Dermis blood vessel endothelial cell (primary cell): ENCODE measurements around the gene RAD23A. TPM values are rescaled to one million over a fixed set of nuclear protein-coding genes. Genes with fewer than 3 reads are reported as not detected.

Experiments used
- DNase-seq: peaks from one replicate; pipeline ENCODE4 v3.0.0; 2010
- total RNA-seq: library from RNA; depleted of rRNA; stranded (reverse); fragments of >200 nt; gene quantifications from 2 replicates; pipeline ENCODE4 v1.2.3, GENCODE V29; 2014

The RAD23A gene
- total RNA-seq, 1 donor from 2014 or later = 52.9 TPM

DNA sequence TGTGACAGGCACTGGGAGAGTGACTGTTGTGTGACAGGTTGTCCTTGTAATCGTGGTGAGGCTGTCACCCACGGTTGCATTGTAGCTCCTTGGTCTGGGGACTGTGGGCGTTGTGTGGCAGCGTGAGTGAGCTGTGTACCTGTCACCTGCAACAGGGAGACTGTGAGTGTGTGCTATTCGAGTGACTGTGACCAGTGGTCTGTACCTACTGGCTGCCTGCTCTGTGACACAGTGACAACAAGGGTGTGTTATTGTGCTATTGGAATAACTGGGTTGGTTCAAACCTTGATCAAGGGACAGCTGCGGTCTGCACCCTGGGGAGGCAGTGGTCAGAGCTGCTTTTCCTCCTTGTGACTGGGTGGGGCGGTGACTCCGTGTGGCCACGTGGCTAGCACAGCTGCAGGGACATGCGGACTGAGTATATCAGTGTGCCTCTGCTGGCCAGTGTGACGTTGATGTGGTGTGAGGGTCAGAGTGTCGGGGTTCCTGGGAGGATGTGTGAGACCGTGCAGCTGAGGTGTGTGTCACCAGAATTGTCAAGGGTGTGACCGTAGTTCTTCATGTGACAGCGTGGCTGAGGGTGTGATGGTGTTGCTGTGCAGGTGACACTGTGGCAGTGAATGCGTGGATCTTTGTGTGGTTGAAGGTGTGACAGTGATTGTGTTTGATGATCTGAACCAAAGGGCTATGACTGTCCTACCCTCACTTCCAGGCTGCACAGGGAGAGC, 39.6 kb downstream of the RAD23A start:
- peak; percentile 28 for DNase-seq

DNA sequence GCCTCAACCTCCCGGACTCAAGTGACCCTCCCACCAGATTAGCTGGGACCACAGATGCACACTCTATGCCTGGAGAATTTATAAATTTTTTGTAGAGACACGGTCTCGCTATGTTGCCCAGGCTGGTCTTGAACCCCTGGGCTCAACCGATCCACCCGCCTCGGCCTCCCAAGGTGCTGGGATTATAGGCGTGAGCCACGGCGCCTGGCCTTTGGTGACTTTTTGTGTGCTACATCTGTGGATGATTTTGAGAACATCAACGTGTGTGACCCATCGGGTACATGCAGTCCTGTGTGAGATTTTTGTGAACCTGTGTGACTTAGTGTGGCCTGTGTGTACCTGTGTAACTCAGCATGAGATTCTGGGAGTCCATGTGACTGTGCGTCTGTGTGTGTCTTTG, 41.1 kb downstream of the RAD23A start:
- no peak for DNase-seq

DNA sequence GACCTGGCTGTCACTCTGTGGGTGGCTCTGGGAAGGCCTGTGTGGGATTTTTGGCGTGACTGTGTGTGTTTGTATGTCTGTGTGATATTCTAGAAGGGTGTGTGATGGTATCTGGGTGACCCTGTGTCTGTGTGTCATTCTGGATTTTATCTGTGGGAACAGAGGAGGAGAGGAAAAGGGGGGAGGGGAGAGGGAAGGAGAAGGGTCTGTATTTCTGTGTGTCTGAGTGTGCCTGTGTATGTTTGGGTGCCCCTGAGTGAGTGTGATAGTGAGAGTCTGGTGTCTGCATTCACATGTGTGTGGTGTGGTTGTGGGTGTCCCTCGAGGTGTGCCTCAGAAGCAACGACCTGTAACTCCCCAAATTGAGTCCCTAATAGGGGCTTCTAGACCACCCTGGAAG, 41.5 kb downstream of the RAD23A start:
- no peak for DNase-seq

DNA sequence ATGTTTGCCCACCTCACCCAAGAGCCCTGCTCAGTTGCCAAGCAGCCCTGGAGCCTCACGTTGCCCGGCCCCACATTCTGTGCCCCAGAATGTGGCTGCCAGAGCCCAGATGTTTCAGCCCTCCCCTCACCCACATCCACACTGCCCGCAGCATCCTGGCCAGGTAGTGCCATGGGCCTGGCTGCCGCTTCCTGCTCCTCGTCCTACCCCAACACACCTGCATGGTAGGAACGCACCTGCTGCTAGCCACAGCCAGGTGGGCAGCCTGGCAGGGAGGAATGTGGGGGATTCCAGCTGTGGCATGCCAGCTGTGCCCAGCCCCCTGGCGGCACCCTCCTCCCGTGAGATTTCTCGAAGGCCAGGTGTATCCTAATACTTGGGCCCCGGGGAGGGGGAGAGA, 42.1 kb downstream of the RAD23A start:
- DNase-seq = no peak

- DNase-seq = no peak
Measured at GRCh38 chr19:12990431-12990830, 44.8 kb downstream of the RAD23A start.

DNA sequence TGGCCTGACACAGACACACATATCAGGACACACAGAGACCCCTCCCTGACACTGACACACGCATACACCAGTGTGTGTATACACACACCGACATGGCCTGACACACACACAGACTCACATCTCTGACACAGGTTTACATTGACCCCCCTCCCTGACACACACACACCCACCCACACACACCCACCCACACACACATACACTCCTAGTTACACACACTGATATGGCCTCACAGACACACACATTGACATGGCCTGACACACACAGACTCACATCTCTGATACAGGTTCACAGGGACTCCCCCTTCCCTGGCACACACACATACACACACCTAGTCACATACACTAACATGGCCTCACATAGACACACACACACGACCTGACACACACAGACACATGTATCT, 45.2 kb downstream of the RAD23A start:
- no peak for DNase-seq

DNA sequence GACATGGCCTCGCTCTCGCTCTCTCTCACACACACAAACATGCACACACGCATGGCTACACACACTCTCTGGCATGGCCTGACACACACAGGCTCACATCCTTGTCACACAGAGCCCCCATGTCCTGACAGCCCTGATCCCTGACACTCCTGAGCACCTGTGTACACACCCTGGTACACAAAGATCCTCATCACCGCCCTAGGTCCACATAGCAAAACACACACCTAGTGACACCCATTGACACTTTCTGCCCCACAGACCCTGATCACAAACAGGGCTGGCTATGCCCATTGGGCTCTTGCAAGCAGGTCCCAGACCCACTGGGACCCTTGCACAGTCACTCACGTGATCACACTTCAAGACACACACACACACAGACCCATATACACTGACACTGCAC, 45.6 kb downstream of the RAD23A start:
- DNase-seq = no peak

- no peak for DNase-seq
Measured at GRCh38 chr19:12992729-12993128, 47.1 kb downstream of the RAD23A start.

DNA sequence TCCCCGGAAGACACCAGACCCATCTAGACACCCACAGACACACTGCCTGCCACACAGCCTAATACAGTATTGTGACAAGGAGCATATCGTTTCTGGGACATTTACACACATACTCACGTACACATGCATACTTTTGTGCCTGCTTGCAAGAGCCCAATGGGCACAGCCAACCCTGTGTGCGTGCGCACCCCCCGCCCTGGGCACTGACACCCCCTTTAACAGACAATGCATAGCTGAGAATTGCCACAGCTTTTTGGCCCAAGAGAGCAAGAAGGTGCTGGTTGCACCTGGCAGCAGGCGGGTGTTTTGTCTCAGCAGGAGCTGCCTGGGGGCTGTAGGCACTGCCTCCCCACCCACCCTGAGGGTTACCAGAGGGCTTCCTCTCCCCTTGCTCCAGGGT, 47.9 kb downstream of the RAD23A start:
- DNase-seq = no peak

DNA sequence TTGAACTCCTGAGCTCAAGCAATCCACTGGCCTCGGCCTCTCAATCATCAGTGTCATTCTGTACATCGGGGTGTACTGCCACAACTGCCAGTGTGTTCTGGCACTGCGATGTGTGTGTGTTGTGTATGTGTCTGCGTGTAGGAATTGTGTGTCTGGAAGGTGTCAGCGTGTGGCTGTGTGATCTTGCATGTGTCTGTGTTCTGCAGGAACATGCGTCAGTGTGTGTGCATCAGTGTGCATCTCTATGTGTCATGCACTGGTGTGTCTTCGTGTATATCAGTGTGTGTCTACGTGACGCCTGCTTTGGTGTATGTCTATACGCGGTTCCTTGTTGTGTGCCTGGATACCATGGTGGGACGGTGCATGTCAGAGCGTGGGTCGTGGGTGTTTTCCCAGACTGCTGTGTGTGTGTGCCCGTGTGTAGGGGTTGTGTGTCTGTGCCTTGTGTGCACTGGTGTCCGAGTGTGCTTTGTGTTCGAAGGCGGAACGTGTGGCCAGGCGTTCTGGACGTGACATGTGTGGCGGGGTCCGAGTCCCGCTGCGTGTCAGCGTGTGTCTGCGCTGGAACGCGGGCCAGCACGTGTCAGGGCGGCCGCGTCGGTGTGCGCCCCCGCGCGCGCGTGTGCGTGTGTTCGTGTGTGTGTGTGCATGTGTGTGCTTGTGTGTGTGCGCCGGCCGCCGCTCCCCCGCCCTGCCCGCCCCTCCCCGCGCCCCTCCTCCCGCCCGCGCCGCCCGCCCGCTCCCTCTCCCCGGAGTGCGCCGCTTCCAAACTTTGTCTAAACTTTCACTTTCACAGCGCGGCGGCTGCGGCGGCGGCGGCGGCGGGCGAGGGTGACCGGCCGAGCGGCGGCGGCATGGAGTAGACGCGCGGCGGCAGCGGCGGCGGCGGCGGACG, 49.3 kb downstream of the RAD23A start, which contains the start of gene NFIX:
TSS of gene NFIX (plus strand) at position 775 of the 895 bp plus-strand sequence. CDS start 363 bp downstream, outside the sequence.
- DNase-seq = peak; percentile 63

- peak; percentile 42 for DNase-seq
Measured at GRCh38 chr19:12995596-12996405, 50.1 kb downstream of the RAD23A start.

DNA sequence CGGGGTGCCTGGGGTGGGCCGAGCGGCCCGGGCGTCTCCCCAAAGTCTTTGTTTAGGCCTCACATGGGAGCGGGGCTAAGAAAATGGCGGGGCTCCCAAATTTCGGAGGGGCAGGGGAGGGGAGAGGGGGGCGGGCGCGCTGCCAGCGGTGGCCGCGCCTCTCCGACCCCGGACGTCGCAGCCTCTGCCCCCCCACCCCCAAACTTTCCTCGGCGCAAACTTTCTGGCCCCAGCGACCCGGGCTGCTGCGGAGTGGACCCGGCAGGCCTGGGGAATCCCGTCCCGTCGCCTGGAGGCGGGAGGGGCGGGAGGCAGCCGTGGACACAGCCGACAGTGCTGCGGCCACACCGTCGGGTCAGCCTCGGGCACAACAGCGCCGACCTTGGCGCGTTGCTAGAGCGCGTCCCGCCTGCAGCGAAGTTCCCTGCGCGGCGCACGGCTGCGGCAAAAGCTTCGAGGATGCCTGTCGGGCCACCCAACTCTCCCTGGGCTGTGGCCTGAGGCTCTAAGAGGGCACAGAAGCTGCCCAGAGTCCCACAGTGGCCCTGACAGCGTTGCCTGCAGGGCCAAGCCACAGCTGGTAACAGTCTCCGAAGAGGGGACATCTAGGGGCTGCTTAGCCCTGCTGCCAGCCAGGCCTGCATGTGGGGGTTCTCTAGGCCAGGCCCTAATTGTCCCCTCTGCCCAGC, 50.9 kb downstream of the RAD23A start:
- peak; percentile 43 for DNase-seq

DNA sequence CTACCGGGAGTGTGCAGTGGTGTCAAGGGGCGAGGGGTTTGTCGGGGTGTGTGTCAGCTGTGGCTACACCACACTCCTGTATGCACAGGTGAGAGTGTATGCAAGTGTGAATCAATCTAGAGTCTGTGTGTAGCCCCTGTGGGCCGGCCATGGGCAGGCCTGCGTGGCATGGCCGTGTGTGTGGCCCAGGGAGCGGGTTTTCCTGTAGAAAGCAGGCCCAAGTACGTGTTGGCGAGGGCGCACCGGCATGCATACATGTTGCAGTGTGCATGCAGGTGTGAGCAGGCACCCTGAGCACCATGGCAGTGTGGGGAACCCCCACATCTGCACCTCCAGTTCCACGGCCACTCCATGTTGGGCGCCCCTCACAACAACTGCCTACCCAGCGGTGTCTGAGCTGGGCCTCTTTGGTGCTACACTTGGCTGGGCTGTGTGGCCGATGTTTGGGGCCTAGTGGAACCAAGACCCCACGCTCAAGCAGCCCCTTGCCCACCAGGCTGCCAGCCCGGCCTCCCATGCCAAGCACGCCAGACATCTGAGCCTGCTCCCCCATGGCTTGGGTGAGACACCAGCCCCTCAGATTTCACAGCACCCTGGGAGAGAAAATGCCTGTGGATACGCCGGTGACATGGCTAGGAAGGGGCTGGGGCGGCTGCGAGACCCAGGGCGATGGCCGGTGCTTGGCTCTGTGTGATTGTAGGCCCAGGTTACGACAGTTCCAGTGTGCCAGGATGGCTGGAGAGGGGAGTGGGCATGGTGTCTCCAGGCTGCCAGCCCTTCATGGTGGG, 51.7 kb downstream of the RAD23A start:
- no peak for DNase-seq

- DNase-seq = no peak
Measured at GRCh38 chr19:12997967-12998940, 52.6 kb downstream of the RAD23A start.

DNA sequence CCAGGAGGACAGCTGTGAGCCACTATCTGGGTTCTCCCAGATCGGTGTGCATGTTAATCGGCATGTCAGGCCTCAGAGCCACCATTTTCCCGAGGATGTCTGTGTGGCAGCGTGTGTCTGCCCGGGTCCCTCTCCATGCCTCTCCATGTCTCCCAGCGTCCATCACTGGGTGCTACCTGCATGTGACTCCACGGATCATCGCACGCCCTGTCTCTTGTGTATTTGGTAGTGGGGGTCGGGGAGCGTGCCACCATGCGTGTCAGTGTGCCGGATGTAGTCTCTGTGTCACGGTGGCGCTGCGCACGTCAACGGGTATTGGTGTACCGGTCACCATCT, 55.5 kb downstream of the RAD23A start:
- no peak for DNase-seq

DNA sequence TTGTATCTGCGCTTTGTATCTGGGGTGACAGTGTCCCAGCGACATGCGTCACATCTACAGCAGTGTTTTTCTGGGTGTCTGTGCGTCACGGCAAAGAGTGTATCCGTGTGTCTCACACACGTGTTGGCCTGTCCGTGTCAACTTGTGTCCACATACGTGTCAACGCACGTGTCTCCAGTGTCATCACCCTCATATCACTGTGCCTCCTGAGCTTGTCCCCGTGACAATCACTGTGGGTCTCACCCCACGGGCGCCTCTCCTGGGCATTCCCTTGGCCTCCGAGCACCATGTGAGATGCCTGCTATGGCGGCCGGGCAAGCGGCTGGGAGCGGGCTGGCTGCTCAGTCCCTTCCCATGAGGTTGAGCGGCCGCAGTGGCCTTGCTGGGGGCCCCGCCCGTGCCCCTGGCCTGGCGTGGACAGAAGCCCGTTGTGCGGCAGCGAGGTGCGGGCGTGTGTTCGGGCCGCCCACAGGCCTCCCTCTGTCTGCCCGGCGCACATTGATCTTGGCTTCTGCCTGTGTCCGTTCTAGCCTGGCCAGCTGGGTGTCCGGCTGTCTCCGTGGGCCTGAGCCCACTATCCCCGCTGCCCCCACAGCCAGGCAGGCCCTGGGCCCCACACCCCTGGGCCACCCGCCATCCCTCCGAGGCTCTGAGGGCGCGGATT, 56.0 kb downstream of the RAD23A start:
- DNase-seq = no peak

DNA sequence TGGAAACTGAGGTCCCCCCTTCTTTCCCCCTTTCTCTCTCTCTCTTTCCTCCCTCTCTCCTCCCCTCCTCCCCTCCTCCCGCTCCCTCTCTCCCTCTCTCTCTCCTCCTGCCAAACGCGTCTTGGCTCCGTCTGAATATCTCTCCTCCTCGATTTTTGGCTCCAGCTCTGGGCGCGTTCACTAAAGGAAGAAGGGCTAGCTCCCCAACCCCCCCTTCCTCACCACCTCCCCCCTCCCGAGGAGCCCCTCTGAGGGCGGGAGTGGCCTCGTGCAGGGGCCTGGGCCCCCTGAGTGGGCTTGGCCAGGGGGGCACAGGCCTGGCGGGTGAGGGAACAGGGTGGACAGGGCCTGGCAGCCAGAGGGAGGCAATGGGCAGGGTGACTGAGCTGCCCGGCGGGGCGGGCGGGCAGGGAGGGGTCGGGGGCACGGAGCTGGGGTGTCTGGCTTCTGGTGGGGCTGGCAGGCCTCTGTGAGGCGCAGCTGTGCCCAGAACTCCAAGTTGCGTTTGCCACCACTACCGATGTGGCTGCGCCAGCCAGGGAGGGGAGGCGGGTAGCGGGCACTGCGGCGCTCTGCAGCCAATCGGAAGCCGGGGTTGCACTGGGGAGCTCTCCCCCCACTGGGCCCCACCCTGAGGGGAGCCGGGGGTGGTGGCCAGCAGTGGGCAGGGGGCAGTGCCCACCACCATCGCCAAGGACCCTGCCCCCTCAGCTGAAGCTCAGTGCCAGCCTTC, 56.7 kb downstream of the RAD23A start:
- no peak for DNase-seq

DNA sequence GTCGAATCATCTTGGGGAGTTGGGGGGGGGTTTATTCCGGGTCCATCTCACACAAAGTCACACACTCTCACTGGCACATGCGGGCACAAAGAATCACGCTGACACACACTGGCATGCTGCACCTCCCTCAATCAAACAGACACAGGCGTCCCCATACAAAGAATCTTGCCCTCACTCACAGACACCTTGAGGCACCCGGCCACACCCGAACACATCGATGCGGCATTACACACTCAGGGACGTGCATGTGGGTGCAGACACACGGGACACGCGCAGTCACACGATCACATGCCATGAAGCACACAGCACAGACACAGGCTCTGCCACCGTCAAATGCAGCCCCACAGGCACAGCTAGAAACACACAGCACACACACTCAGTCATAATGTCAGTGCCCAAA, 57.4 kb downstream of the RAD23A start:
- no peak for DNase-seq
